NCI-H2196 (cell line): ENCODE data around the gene MAP2K4.
A peak's percentile ranks its signal among the peaks of the same experiment; 100 is the strongest.
"Not testable (repeated sequence)": the region's sequence is repeated elsewhere in the genome, so short reads cannot be mapped to it uniquely, and the experiment has no call there.

ENCODE experiments used
- DNase-seq: peaks from one replicate; lab custom pipeline; 2025; ENCODE audit not compliant: unreplicated experiment; lab: John Stamatoyannopoulos, UW

The MAP2K4 gene

DNA sequence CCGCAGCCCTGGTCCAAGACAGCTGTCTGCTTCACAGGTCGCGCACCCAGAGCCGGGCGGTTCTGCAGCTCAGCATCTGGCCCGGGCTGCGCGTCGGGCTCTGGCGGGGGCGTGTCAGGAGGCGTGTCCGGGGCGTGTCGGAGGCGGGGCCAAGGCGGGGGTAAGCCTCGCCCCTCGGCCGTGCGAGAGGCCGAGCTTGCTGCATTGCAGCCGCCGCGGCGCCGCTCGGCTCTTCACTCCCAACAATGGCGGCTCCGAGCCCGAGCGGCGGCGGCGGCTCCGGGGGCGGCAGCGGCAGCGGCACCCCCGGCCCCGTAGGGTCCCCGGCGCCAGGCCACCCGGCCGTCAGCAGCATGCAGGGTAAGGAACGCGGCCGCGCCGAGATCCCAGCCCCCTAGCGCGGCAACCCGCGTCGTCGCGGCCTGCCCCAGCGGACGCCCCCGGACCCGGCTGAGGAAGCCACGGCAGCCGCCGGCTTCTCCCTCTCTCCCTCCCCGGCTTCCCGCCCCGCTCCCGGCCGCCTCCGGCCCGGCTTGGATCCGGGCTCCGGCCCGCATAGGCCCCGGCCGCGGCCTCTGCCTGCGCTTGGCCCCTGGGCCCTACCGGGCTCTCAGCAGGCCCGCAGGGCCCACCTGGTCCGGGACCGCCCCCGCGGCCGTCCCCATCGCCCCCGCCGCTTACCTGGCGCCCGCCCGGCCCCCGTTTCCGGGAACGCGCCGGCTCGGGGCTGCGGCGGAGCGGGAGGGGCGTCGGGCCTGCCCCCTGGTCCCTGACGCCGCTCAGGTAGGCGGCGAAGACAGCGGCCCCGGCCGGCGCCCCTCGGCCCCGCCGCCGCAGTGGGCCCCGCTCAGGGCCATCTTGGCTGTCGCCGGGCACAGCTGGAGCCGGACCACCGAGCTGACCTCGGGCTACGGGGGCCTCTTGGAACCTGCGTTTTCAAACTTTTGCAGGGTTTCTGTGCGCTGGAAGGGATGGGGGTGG lies at the start of gene MAP2K4:
Gene MAP2K4 (plus strand): TSS at position 236 of the 981 bp plus-strand sequence. CDS start 10 bp downstream, at position 246.
- peak; percentile 66 for DNase-seq

DNA sequence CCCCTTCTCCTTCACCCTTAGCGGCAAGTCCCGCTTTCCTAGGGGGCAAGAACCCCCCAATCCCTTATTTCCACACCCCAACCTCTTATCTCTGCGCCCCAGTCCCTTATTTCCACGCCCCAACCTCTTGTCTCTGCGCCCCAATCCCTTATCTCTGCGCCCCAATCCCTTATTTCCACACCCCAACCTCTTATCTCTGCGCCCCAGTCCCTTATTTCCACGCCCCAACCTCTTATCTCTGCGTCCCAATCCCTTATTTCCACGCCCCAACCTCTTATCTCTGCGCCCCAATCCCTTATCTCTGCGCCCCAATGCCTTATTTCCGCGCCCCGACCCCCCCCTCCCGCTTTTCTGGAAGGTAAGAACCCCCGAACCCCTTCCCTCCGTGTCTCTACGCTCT lies 47.9 kb upstream of the MAP2K4 start:
- not testable (repeated sequence) for DNase-seq

GRCh38 chr17:11979795-11980194 lies 40.9 kb upstream of the MAP2K4 start:
- DNase-seq = no peak

DNA sequence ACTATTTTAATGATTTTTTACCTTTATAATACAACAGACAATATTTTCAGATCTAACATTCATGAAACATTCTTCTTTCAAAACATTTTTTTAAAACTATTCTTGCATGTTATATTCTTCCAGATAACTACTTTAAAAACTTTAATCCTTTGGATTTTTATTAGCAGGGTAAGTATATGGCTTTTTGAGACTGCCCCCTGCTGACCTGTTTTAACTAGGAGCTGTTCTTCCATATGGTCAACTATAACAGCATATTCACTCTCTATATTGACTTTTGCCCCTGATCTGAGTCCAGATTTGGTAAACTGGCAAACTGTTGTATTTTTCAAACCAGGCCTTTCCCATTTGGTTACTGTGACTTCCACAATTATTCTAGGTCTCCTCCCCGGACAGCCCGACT lies 39.9 kb upstream of the MAP2K4 start:
- DNase-seq = no peak

DNA sequence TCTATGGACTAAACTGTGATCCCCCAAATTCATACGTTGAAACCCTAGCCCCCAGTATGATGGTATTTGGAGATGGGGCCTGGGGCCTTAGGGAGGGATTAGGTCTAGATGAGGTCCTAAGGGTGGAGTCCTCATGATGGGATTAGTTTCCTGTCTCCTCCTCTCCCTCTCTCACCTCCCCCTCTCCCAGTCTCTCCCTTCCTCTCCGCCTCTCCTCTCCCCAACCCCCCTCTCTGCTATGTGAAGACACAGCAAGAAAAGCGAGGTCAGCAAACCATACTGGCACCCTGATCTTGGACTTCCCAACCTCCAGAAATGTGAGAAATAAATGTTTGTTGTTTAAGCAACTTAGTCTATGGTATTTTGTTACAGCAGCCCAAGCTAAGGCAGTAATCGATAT lies 38.8 kb upstream of the MAP2K4 start:
- no peak for DNase-seq

GRCh38 chr17:11986179-11986941 lies 34.3 kb upstream of the MAP2K4 start:
- no peak for DNase-seq

GRCh38 chr17:11986942-11987329 lies 33.7 kb upstream of the MAP2K4 start:
- peak; percentile 6 for DNase-seq

DNA sequence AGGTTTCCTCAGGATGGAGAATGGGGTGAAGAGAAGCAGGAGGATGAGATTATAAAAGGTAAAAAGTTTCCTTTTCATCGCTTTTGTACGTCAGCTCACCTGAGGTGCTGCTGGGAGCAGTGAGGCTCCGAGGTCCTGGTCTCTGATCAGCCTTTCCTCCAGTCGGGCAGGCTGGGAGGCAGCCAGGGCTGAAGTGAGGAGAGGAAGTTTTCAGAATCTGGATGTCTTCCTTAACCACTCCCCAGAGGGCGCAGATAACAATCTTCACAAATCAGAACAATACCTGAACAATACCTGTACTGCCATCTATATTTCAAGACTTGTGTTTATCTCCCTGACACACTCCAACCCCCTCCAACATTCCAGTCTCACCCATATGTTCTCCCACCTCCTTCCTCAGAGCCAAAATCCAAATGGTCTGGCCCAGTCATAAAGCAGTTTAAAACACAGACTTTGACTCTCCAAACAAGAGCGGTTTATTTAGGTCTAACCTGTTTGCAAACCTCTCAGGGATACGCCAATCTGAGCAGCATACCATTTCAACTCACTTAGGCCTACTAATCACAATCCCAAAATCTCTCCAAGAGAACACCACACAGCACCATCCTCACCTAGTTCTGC lies 30.2 kb upstream of the MAP2K4 start:
- no peak for DNase-seq

- DNase-seq = no peak
Observed at GRCh38 chr17:11991461-11991860, 29.2 kb upstream of the MAP2K4 start.

- DNase-seq = peak; percentile 5
Observed at GRCh38 chr17:11996722-11997146, 23.9 kb upstream of the MAP2K4 start.

GRCh38 chr17:11997147-11997971 lies 23.3 kb upstream of the MAP2K4 start, which contains the start of gene ZNF18:
ZNF18 (minus strand) TSS chr17:11997475; CDS start chr17:11992829, 4,646 bp downstream.
- peak; percentile 86 for DNase-seq

DNA sequence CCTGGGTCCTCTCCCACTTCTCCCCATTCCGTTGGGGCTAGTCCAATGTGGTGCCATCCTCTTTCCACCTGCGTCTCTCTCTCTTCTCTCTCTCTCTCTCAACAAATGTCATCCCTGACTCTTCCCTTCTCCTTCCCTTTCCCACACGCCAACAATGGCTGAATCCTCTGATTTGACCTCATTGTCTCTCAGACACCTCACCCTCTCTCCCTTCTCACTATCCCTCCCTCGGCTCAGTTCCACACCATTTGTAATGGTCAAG lies 22.8 kb upstream of the MAP2K4 start:
- no peak for DNase-seq

DNA sequence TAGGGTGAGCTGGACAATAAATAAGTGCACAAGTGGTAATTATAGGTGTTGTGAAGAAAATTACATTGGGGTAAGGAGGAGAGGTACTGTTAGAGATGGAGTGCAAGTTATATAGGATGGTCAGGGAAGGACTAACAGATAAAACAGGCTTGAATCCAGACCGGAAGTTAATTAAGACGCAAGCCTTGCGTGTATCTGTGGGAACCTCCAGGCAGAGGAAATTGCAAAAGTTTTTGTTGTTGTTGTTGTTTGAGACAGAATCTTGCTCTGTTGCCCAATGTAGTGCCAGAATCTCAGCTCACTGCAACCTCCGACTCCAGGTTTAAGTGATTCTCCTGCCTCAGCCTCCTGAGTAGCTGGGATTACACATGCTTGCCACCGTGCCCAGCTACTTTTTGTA lies 21.0 kb upstream of the MAP2K4 start:
- no peak for DNase-seq

GRCh38 chr17:12007466-12007865 lies 13.2 kb upstream of the MAP2K4 start:
- no peak for DNase-seq

GRCh38 chr17:12021623-12022140 lies 1.0 kb downstream of the MAP2K4 start:
- no peak for DNase-seq

GRCh38 chr17:12022310-12022709 lies 1.6 kb downstream of the MAP2K4 start:
- DNase-seq = no peak

DNA sequence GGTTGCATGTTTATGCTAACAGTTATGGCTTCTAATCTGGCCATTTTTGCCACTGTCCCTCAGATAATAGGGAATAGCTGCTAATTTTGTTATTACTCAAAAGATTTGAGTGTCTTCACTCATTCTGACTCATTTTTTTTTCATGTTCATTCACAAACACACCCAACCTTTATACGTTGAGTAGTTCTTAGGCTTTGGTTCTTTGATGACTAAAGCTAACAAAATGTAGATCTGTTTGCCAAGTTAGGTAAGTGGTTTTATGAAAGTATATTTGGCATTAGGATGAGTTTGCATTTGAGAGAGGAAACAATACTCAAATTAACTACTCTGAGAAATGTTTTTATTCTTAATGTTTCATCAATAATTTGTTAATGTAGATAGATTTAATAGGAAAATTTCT lies 3.6 kb downstream of the MAP2K4 start:
- no peak for DNase-seq

- no peak for DNase-seq
Observed at GRCh38 chr17:12027658-12028057, 7.0 kb downstream of the MAP2K4 start.

- DNase-seq = no peak
Observed at GRCh38 chr17:12028611-12029010, 7.9 kb downstream of the MAP2K4 start.

GRCh38 chr17:12034538-12034937 lies 13.9 kb downstream of the MAP2K4 start:
- DNase-seq = no peak

DNA sequence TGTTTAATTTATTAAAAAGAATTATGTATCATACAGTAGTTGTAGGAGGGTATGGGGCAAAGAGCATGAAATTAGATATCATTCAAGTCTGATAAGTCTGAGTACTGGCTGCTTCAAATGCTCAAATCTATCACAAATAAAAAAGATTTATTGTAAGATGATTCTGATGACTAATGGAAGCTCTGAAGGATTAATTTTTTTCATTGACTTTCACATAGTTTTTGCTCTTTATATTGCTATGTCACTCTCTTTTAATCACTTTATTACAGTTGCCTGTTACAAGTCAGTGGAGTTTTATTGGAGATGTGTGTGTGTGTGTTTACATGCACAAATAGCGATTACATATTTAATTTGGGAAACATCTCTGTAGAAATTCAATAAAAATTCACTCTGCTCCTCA lies 15.0 kb downstream of the MAP2K4 start:
- DNase-seq = no peak
